Stimulated activated CD4-positive, alpha-beta T cell treated with anti-CD3 and anti-CD28 coated beads, Interleukin-15, amount 100 ng/mL, for 24 hours (primary cell): ENCODE measurements around the gene ARHGEF35.
A peak's percentile ranks its signal among the peaks of the same experiment; 100 is the strongest.
"Not testable (repeated sequence)": the region's sequence is repeated elsewhere in the genome, so short reads cannot be mapped to it uniquely, and the experiment has no call there.

Experiments
- DNase-seq: peaks from one replicate; pipeline ENCODE4 v3.0.0-alpha.2; 2020

The ARHGEF35 gene

DNA sequence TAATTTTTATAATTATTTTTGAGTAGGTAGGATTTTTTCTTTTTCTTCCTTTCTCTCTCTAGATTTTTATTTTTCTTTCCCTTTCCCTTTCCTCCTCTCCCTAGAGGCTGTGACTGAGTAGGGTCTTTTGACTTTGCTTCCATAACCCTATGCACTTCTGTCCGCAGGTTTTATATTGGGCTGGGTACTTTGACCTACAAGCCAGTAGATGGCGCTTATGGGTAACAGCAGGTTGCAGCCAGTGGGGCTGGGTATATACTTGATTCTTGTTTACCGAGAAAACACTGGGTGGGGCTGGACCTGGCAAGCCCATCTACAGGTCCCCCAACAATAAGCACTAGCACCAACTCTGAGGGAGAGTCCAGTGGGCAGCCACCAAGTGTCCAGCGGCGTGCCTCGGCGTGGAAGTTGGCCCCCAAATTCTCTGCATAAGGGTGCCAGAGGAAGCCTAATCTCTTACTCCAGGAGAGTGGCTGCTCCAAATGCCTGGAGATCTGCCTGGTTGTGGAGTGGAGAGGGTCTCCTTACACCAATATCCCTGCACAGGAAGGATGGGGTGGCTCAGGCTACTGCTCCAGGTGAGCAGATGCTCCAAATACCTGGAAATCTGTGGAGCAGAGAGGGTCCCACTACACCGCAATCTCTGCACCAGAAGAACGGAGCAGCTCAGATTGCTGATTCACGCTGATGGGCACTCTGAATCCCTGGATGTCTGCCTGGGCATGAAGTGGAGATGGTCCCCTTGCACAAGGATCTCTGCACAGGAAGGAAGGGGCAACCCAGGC is 17.1 kb downstream of the ARHGEF35 start:
- DNase-seq, result peak; percentile 12

DNA sequence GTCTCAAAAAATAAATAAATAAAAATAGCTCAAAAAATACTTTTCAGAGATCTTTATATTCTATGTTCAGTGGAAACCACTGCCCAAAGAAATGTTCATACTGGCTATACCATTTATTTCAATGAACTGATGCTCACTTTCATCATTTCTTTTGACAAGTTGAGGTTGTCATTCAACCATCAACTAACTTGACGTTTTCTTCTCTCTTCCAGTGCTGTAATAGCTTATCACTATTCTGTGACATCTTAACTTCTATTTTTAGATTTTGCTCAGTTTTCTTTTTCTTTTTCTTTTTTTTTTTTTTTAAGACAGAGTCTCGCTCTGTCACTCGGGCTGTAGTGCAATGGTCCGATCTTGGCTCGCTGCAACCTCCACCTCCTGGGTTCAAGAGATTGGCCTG is 21.0 kb downstream of the ARHGEF35 start:
- no peak for DNase-seq

DNA sequence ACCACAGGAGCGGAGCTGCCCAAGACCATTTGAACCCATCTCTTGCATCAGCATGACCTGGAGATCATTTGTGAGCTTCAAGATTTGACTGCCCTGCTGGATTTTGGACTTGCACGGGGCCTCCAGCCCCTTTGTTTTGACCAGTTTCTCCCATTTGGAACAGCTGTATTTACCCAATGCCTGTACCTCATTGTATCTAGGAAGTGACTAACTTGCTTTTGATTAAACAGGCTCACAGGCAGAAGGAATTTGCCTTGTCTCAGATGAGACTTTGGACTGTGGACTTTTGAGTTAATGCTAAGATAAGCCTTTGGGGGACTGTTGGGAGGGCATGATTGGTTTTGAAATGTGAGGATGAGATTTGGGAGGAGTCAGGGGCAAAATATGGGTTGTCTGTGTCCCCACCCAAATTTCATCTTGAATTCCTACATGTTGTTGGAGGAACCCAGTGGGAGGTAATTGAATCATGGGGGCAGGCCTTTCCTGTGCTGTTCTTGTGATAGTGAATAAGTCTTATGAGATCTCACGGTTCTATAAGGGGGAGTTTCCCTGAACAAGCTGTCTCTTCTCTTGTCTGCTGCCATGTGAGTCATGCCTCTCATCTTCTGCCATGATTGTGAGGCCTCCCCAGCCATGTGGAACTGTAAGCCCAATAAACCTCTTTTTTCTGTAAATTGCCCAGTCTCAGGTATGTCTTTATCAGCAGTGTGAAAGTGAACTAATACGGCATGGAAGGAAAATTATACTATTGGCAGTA is 23.9 kb downstream of the ARHGEF35 start:
- not testable (repeated sequence) for DNase-seq

DNA sequence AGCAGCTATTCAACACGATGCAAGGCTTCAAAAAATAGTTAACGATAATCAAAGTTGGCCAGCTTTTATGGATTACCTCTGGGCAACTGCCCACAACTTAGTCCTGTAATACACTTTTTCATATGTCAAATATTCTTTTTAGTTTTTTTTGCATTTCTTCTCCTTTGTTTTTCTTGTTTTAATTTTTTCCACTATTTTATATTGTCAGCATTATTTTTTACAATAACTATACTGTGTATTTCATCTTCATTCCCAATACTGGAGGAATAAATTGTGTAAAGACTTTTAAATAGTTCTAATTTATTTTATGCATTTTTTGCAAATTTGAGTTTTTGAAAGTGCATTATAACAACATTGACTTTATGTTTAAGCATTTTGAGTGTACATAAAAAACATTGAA is 30.8 kb downstream of the ARHGEF35 start:
- DNase-seq, result no peak

DNA sequence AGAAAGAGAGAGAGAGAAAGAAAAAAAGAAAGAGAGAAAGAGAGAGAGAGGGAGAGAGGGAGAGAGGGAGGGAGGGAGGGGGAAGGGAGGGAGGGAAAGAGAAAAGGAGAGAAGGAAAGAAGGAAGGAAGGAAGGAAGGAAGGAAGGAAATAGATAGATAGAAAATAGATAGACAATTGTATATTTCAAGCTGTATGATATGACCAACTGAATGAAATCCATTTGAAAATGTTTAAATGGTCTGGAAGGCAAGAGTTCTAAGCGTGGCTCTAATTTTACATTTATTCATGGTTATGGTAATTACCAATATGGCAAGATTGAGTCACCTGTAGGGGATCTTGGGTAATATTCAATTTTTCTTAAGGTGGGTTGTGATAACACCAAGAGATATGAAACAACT is 36.8 kb downstream of the ARHGEF35 start:
- DNase-seq, result no peak

DNA sequence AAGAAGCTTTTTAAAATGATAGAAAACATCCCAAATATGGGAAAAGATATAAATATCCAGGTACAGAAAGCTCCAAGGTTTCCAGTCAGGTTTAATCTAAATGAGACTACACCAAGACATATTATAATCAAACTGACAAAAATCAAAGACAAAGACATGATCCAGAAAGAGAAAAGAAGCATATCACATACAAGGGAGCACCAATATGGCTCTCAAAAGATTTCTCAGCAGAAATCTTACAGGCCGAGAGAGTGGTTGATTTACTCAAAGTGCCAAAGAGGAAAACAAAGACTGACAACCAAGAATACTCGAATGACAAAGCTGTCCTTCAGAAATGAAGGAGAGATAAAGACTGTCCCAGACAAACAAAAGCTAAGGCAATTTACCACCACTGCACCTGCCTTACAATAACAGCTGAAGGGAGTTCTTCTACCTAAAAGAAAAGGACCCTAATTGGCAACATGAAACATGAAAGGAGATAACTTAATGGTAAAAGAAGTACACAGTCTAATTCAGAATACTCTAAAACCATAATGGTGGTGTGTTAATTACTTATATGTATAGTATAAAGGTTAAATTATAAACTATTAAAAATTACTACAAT is 47.3 kb downstream of the ARHGEF35 start:
- no peak for DNase-seq

DNA sequence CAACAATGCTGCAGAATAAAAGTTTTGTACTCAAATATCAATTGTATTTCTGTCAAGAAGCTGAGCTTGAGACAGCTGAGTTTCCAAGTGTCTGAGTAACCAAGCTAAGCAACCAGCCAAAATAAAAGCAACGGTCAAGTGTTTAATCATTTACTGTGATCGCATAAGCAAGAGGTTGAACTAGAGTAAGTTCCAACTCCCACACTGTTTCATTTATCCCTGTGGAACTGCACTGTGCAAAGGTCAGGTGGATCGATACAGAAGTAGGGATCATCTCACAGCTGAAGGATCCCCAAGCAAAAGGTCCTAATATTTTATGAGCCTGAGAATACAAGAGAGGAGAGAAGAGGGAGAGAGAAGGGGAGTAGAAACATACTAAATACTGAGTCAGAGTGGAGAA is 51.2 kb downstream of the ARHGEF35 start:
- no peak for DNase-seq

DNA sequence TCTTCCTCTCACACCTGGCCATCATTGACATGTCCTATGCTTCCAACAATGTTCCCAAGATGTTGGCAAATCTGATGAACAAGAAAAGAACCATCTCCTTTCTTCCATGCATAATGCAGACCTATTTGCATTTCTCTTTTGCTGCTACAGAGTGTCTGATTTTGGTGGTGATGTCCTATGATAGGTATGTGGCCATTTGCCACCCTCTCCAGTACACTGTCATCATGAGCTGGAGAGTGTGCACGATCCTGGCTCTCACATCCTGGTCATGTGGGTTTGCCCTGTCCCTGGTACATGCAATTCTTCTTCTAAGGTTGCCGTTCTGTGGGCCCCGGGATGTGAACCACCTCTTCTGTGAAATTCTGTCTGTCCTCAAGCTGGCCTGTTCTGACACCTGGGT is 53.4 kb downstream of the ARHGEF35 start:
- no peak for DNase-seq

DNA sequence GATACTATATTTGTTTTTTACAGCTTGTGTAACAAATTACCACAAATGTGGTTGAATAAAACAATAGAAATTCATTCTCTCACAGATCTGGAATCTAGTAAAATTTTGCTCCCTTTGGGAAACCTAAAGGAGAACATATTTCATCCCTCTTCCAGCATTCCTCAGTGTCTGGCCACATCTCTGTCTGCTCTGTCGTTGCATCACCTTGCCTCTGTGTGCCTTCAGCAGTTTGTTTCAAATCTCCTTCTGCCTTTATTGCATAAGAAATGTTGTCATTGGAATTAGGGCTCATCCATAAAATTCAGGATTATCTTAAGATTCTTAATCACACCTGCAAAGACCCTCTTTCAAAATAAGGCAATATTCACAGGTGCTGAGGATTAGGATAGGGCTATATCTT is 58.1 kb downstream of the ARHGEF35 start:
- DNase-seq, result no peak
